Motor neuron (in vitro differentiated cells): ENCODE data around the gene NUP160. TPM values are rescaled to one million over a fixed set of nuclear protein-coding genes. Genes with fewer than 3 reads are reported as not detected.
"Not testable (repeated sequence)": the region's sequence is repeated elsewhere in the genome, so short reads cannot be mapped to it uniquely, and the experiment has no call there.

ENCODE experiments used
- ATAC-seq, 8 experiments: fragments of 200-7000 bp; cut with Tn5 transposase; replicated peaks in 6 of 8; 2 replicates each; pipeline ENCODE4 v1.8.0; 2021; ENCODE audit warnings: mild to moderate bottlenecking in 8 of 8, moderate library complexity in 8 of 8
- H3K27ac ChIP-seq, 2 donors: fragments of 250-450 bp; sonication (Bioruptor Pico); 2 replicates each; pipeline ENCODE4 v1.9.0; 2021; ENCODE audit warnings: antibody characterized with exemption in 2 of 2, mild to moderate bottlenecking in 2 of 2, moderate library complexity in 1 of 2
- H3K4me1 ChIP-seq, 2 donors: fragments of 250-450 bp; sonication (Bioruptor Pico); replicated peaks in 1 of 2; 2 replicates each; pipeline ENCODE4 v1.6.1; 2021; ENCODE audit warnings: antibody characterized with exemption in 2 of 2, mild to moderate bottlenecking in 2 of 2, moderate library complexity in 1 of 2
- H3K4me3 ChIP-seq, 5 donors: fragments of 250-450 bp; sonication (Bioruptor Pico); 2 replicates each; pipeline ENCODE4 v1.9.0; 2021; ENCODE audit warnings: antibody characterized with exemption in 5 of 5, mild to moderate bottlenecking in 5 of 5, moderate library complexity in 4 of 5
- WGBS, 10 experiments: fragments of 450-650 bp; shearing (Covaris generic); methylation state at CpG; one replicate each; pipeline ENCODE4 v1.0.0; 2022; 5-methylcytosine and 5-hydroxymethylcytosine counted together
- in situ Hi-C, 9 experiments: fragments of 400-800 bp; cut with MboI; loops; one replicate each; pipeline ENCODE4 v1.15.0; 2021; ENCODE audit warnings: low sequenced_read_pairs in 9 of 9, low pct_unique_long_range_greater_than_20kb in 2 of 9; ENCODE audit not compliant: unreplicated experiment in 9 of 9
- total RNA-seq, 8 experiments: library from RNA; unstranded; fragments of 300-600 nt; gene quantifications; 2 replicates each; pipeline versions ENCODE4 v1.2.3 to v1.2.4, GENCODE V29; 2022

The NUP160 gene
- 10 to 100 TPM; 18.5 to 56.6 (median 33.5) TPM for total RNA-seq

GRCh38 chr11:47847892-47848699, at the start of gene NUP160:
NUP160 (minus strand) TSS chr11:47848350; CDS start chr11:47848318, 32 bp downstream.
- ATAC-seq: peak; percentile 79 to 96 (median 94)
- Histone ChIP-seq H3K4me1 (peaks cover 7 to 16% of the 10 kb centered on the region in 2 donors), H3K4me3 (peak within 1 kb of the TSS; percentile 55 to 91 (median 69)), H3K27ac (peak within 1 kb of the TSS; percentile 91 to 94)
- WGBS, 10 experiments: 0% methylated on average over 1 to 19 of the region's 66 CpGs; no CpG with 5 or more reads in 2 of the 10 experiments
- in situ Hi-C loops: no loop called here

GRCh38 chr11:47896199-47896598, 48.0 kb upstream of the NUP160 start:
- in situ Hi-C loops: no loop called here
- ATAC-seq: no peak
- Histone ChIP-seq H3K4me3 (no peak overlapping the region), H3K27ac (no peak overlapping the region), H3K4me1 (no peaks in the 10 kb centered on the region)
- 90 to 99% (median 95%) methylated on average over 4 to 7 of the region's 7 CpGs for WGBS, 10 experiments

GRCh38 chr11:47895035-47895434, 46.9 kb upstream of the NUP160 start:
- no peaks in the 10 kb centered on the region for H3K4me1 ChIP-seq
- WGBS, 10 experiments: 63 to 100% (median 90%) methylated on average over 1 to 2 of the region's 2 CpGs; no CpG with 5 or more reads in 1 of the 10 experiments
- ATAC-seq: no peak
- H3K27ac ChIP-seq: no peak overlapping the region
- in situ Hi-C loops: no loop called here
- H3K4me3 ChIP-seq: no peak overlapping the region

- in situ Hi-C loops, H3K4me1 ChIP-seq, ATAC-seq, H3K4me3 ChIP-seq, H3K27ac ChIP-seq: not testable (repeated sequence)
- no CpG with 5 or more reads among the region's 57 CpGs for WGBS, 10 experiments
Observed at GRCh38 chr11:47892546-47893276, 44.6 kb upstream of the NUP160 start.

- Histone ChIP-seq H3K4me3 (no peak overlapping the region), H3K27ac (no peak overlapping the region), H3K4me1 (no peaks in the 10 kb centered on the region)
- in situ Hi-C loops: no loop called here
- WGBS, 10 experiments: 30 to 100% (median 92%) methylated on average over 1 to 3 of the region's 3 CpGs; no CpG with 5 or more reads in 4 of the 10 experiments
- ATAC-seq: peak in 1 of 8 experiments; percentile 54
Observed at GRCh38 chr11:47891886-47892285, 43.7 kb upstream of the NUP160 start.

GRCh38 chr11:47889714-47890441, 41.7 kb upstream of the NUP160 start:
- 16 to 77% (median 62%) methylated on average over 1 to 4 of the region's 4 CpGs; no CpG with 5 or more reads in 2 of the 10 experiments for WGBS, 10 experiments

GRCh38 chr11:47887910-47888569, 39.9 kb upstream of the NUP160 start:
- 68 to 100% (median 80%) methylated on average over 2 to 5 of the region's 5 CpGs for WGBS, 10 experiments
- in situ Hi-C loops: no loop called here
- Histone ChIP-seq H3K4me3 (no peak overlapping the region), H3K27ac (no peak overlapping the region), H3K4me1 (no peaks in the 10 kb centered on the region)
- no peak for ATAC-seq

More at GRCh38 chr11:47889714-47890441, 41.7 kb upstream of the NUP160 start:
- H3K27ac ChIP-seq: no peak overlapping the region
- in situ Hi-C loops: no loop called here
- no peak for ATAC-seq
- no peaks in the 10 kb centered on the region for H3K4me1 ChIP-seq
- H3K4me3 ChIP-seq: no peak overlapping the region

GRCh38 chr11:47886096-47886495, 37.9 kb upstream of the NUP160 start:
- no peak overlapping the region for H3K4me3 ChIP-seq
- in situ Hi-C loops: no loop called here
- 3 to 94% (median 77%) methylated on average over 1 to 6 of the region's 6 CpGs for WGBS, 10 experiments
- H3K4me1 ChIP-seq: no peaks in the 10 kb centered on the region
- H3K27ac ChIP-seq: no peak overlapping the region
- peak in 1 of 8 experiments; percentile 38 for ATAC-seq

GRCh38 chr11:47882437-47882836, 34.3 kb upstream of the NUP160 start:
- H3K4me1 ChIP-seq, H3K4me3 ChIP-seq, H3K27ac ChIP-seq, ATAC-seq, in situ Hi-C loops: not testable (repeated sequence)
- 81 to 100% (median 99%) methylated on average over 1 to 10 of the region's 13 CpGs; no CpG with 5 or more reads in 4 of the 10 experiments for WGBS, 10 experiments

GRCh38 chr11:47881145-47881544, 33.0 kb upstream of the NUP160 start:
- no peaks in the 10 kb centered on the region for H3K4me1 ChIP-seq
- ATAC-seq: peak in 2 of 8 experiments; percentile 42 to 50
- WGBS, 10 experiments: 20 to 87% (median 58%) methylated on average over 1 to 7 of the region's 7 CpGs; no CpG with 5 or more reads in 4 of the 10 experiments
- in situ Hi-C loops: no loop called here
- H3K27ac ChIP-seq: no peak overlapping the region
- no peak overlapping the region for H3K4me3 ChIP-seq

- Histone ChIP-seq H3K4me1 (no peaks in the 10 kb centered on the region), H3K27ac (no peak overlapping the region), H3K4me3 (no peak overlapping the region)
- in situ Hi-C loops: no loop called here
- no peak for ATAC-seq
- 20 to 100% (median 76%) methylated on average over 1 to 9 of the region's 10 CpGs; no CpG with 5 or more reads in 2 of the 10 experiments for WGBS, 10 experiments
Observed at GRCh38 chr11:47879259-47880158, 31.4 kb upstream of the NUP160 start.

- H3K27ac ChIP-seq, ATAC-seq, in situ Hi-C loops, H3K4me3 ChIP-seq, H3K4me1 ChIP-seq: not testable (repeated sequence)
- 63 to 95% (median 88%) methylated on average over 2 to 10 of the region's 10 CpGs; no CpG with 5 or more reads in 2 of the 10 experiments for WGBS, 10 experiments
Observed at GRCh38 chr11:47875858-47876257, 27.7 kb upstream of the NUP160 start.
